Fibroblast of pulmonary artery (primary cell): ENCODE measurements around the gene PAX5.

ENCODE experiments used
- DNase-seq: peaks from one replicate; pipeline ENCODE4 v3.0.0-alpha.2; 2010; ENCODE audit warnings: low read depth
- H3K4me3 ChIP-seq: replicated peaks from 2 replicates; pipeline ENCODE4 v1.5.1; 2011; ENCODE audit warnings: low read depth, mild to moderate bottlenecking, control low read depth, low read length, moderate library complexity
- TF ChIP-seq, protein P1 (sequence below): IDR thresholded peaks from 2 replicates; pipeline ENCODE4 v1.5.1; 2011; ENCODE audit warnings: mild to moderate bottlenecking, control low read depth, low read length, inconsistent platforms; ENCODE audit errors: missing control alignments

Gene PAX5

DNA sequence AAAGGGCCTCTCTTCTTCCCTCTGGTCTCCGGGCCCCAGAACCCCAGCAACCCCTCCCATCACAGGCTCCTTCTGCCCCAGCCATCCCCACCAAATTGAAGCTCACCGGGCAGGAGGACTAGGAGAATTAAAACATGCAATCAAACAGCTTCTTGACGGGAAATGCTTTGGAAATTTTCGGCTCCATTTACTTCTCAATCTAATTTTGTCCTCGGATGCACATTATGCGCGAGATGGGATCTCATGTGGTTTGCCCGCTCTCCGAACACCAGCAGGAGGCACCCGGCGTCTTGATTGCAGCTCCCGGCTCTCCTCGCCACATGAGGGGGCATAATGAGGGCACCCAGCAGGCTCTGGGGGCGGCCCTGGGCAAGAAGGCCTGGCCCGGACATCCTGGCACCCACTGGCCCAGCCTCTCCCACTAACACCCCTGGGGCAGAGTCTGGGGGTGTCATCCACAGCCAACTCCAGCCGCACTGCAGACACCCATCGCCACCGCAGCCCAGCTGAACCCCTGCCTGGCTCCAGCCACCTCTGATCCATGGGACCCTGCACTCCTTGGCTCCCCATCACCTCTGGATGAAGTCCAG lies 135.5 kb downstream of the PAX5 start:
- no peak overlapping the region for H3K4me3 ChIP-seq
- DNase-seq = no peak
- TF ChIP-seq, protein P1, sequence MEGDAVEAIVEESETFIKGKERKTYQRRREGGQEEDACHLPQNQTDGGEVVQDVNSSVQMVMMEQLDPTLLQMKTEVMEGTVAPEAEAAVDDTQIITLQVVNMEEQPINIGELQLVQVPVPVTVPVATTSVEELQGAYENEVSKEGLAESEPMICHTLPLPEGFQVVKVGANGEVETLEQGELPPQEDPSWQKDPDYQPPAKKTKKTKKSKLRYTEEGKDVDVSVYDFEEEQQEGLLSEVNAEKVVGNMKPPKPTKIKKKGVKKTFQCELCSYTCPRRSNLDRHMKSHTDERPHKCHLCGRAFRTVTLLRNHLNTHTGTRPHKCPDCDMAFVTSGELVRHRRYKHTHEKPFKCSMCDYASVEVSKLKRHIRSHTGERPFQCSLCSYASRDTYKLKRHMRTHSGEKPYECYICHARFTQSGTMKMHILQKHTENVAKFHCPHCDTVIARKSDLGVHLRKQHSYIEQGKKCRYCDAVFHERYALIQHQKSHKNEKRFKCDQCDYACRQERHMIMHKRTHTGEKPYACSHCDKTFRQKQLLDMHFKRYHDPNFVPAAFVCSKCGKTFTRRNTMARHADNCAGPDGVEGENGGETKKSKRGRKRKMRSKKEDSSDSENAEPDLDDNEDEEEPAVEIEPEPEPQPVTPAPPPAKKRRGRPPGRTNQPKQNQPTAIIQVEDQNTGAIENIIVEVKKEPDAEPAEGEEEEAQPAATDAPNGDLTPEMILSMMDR = no peak

DNA sequence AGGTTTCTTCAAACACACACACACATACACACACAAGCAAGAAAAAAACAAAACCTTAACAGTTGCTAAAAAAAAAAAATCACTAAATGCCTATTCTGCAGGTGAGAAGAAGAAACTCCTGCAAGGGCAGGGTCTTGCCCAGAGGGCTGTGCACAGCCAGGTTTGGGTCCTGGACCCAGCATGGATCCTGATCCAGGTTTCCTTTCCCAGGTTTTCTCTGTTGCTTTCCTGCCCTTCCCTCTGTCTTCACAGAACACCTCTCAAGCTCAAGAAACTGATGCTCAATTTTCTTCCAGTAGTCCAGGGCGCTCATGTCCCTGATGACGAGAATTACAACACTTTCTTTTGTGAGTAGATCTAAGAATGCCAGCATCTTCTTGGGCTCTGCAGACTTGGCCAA lies 136.6 kb downstream of the PAX5 start:
- TF ChIP-seq, protein P1 = no peak

DNA sequence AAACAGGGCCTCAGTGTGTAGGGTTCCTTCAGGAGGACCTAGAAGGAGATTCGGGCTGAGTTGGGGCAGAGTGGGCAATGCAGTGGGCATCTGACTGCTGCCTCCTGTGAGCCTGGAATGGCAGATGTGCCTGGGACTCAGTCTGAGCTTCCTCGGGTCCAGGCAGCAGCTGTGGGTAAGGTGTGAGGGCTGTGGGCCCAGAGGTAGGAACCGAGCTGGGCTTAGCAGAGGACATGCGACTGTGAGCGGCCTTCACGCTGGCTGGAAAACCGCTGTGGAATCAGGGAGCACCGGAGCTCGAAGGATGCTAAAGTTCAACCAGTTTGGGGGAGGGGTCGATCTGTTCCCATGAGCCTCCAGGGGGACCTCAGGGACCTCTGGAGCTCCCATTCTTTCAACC lies 137.0 kb downstream of the PAX5 start:
- H3K4me3 ChIP-seq = no peak overlapping the region
- no peak for DNase-seq
- TF ChIP-seq, protein P1 = no peak

More for the DNA sequence above, 136.6 kb downstream of the PAX5 start:
- no peak for DNase-seq
- H3K4me3 ChIP-seq = no peak overlapping the region

DNA sequence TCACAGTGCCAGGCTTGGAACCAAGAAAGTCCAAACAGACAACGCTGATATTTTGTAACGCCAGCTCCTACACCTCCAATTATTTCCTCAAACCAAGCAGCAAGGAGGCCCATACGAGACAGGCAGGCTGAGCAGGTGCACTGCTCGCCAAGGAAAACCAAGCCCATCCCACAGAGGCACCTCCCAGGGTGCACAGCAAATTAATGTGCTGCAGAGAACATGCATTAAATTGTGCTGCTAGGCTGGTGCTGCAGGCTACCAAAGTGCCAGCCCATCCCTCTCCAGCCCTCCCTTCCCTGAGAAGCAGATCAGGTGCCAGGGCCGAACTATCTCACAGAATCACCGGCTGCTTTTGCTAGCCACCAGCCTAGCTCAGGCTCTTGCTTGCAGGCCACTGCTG lies 137.8 kb downstream of the PAX5 start:
- no peak for DNase-seq
- no peak overlapping the region for H3K4me3 ChIP-seq
- TF ChIP-seq, protein P1 = no peak

DNA sequence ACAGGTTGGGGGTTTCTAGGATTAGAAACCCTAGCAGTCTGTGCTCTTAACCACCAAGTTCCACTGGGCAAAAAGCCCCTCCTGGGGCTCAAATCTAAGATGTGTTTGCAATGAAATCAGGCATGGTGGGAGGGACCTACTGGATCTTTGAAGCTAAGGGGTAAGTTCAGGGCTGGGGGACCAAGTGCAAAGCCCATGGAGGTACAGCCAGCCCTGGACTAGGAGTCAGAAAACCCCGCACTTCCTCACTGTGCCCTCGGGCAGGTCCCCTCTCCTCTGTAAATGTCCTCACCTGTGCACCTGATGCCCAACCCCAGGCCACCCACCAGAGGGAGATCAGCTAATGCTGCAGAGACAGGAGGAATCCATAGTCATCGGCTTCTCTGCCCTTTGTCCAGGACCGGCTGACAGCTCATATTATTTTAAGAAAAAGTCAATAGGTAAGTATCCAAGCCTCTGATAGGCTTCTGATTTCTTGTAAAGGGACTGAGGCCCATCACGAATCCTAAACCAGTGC lies 138.3 kb downstream of the PAX5 start:
- TF ChIP-seq, protein P1 = no peak
- no peak for DNase-seq
- no peak overlapping the region for H3K4me3 ChIP-seq

DNA sequence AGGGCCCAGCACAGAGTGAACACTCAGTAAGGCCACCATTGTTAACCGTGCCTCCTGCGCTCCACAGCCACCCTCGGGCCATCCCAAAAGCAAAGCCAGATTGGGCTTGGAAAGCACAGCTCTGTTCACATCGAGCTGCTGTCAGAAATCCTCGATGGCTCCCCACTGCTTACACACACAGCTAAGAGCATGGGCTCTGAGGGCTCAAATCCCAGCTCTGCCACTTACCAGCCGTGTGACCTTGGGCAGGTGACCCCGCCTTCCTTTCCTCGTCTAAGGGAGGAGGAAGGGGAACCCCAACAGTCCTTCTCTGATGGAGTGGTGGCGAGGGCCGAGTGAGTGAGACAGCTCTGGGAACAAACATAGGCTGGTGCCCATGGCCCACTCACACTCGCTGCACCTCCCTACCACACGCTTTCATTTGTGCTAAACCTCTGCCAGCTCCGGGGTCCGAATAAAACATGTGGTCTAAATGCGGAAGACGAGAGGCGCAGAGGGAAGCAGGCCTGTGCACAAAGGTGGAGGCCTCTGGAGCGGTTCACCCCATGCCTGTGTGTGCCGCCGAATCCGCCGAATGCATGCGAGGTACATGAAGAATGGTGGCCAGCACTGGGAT lies 139.3 kb downstream of the PAX5 start:
- TF ChIP-seq, protein P1 = no peak
- no peak for DNase-seq
- no peak overlapping the region for H3K4me3 ChIP-seq

DNA sequence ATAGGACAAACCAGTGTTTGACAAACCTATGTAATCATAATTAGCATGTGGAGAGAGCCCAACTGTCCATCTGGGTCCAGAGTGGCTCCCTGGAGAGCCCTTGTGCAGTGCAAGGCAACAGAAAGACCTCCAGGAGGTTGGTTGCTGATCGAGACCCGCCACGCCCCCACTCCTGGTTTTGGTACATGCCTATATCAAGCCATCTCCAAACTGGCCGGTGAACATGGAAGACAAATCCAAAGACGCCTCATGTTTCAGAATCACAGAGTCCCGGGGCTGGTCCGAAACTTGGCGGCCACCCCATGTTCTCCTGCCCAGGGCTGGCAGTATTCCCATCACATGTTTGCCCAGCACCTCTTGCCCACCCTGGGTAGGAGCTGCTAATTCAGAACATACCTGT lies 140.2 kb downstream of the PAX5 start:
- H3K4me3 ChIP-seq = no peak overlapping the region
- TF ChIP-seq, protein P1 = no peak
- DNase-seq = no peak
